ENCODE measurements around the gene TRIM67. TPM values are rescaled to one million over a fixed set of nuclear protein-coding genes. Genes with fewer than 3 reads are reported as not detected.

The TRIM67 gene
- total and polyA plus RNA-seq, 2 donors (not counting 1 experiment from before 2014, with no cell fraction given): not detected

DNA sequence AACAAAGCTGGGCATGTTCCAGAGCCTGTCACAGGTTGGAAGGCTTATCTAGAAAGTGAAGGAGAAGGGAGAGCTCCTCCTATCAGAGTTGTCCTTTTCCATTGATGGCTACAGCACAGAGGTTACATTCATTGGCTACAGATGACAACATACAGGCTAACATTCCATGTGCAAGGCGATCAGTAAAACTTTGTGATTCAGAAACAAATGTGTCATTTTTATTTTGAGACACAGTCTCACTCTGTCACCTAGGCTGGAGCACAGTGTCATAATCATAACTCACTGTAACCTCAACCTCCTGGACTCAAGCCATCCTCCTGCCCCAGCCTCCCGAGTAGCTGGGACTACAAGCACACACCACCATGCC, 32.6 kb downstream of the TRIM67 start:
- H3K4me1 Mint-ChIP-seq: no peaks in the 10 kb centered on the region
- CTCF ChIA-PET: no interaction called here
- Histone ChIP-seq H3K27me3 (replicated peaks in 1 of 4; ENCODE audit: control extremely low read depth in 1 of 4, control insufficient read depth in 3 of 4, insufficient read depth in 4 of 4, low read length in 3 of 4) (peaks cover 0 to 21% (median 0%) of the 10 kb centered on the region in 4 experiments), H2AFZ (ENCODE audit: insufficient read depth, low read depth, low read length, poor library complexity, severe bottlenecking) (no peak overlapping the region), H3K36me3 (replicated peaks in 1 of 2; ENCODE audit: control extremely low read depth in 1 of 2, control insufficient read depth in 1 of 2, extremely low read depth in 1 of 2, insufficient read depth in 2 of 2, low read length in 1 of 2) (no peaks in the 10 kb centered on the region), H3K4me1 (ENCODE audit: control insufficient read depth in 2 of 2, insufficient read depth in 2 of 2, low read length in 2 of 2) (no peaks in the 10 kb centered on the region), H3K9me3 (ENCODE audit: control extremely low read depth in 1 of 3, control insufficient read depth in 2 of 3, insufficient read depth in 1 of 3, low read length in 2 of 3) (peaks cover 0 to 9% (median 0%) of the 10 kb centered on the region in 3 donors), H3K9ac (ENCODE audit: low read length) (no peak overlapping the region), H3K79me2 (ENCODE audit: control insufficient read depth, insufficient read depth, low read length) (no peaks in the 10 kb centered on the region), H3K4me3 (ENCODE audit: control extremely low read depth in 1 of 5, extremely low read depth in 1 of 5, insufficient read depth in 1 of 5, low read depth in 2 of 5, low read length in 4 of 5) (no peak overlapping the region), H4K20me1 (ENCODE audit: control insufficient read depth, insufficient read depth, low read length, poor library complexity, severe bottlenecking) (no peaks in the 10 kb centered on the region), H3K27ac (ENCODE audit: low read length in 2 of 2) (no peak overlapping the region), H3K4me2 (replicated peaks; ENCODE audit: low read depth, low read length, poor library complexity, severe bottlenecking) (no peak overlapping the region)
- no peak overlapping the region for H3K4me3 Mint-ChIP-seq
- DNase-seq (no peak), ATAC-seq (ENCODE audit: low read depth) (no peak)
- no peaks in the 10 kb centered on the region for H3K9me3 Mint-ChIP-seq (ENCODE audit: insufficient read depth)
- no peak overlapping the region for H3K27ac Mint-ChIP-seq
- intact Hi-C loops (cut with micrococcal nuclease): no loop called here
- WGBS (ENCODE audit: insufficient coverage): 100% methylated on average over 1 of the region's 2 CpGs
- H3K27me3 Mint-ChIP-seq: peaks cover 34% of the 10 kb centered on the region
- TF ChIP-seq, protein P1, sequence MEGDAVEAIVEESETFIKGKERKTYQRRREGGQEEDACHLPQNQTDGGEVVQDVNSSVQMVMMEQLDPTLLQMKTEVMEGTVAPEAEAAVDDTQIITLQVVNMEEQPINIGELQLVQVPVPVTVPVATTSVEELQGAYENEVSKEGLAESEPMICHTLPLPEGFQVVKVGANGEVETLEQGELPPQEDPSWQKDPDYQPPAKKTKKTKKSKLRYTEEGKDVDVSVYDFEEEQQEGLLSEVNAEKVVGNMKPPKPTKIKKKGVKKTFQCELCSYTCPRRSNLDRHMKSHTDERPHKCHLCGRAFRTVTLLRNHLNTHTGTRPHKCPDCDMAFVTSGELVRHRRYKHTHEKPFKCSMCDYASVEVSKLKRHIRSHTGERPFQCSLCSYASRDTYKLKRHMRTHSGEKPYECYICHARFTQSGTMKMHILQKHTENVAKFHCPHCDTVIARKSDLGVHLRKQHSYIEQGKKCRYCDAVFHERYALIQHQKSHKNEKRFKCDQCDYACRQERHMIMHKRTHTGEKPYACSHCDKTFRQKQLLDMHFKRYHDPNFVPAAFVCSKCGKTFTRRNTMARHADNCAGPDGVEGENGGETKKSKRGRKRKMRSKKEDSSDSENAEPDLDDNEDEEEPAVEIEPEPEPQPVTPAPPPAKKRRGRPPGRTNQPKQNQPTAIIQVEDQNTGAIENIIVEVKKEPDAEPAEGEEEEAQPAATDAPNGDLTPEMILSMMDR (IDR thresholded peaks at IDR 0.05): no peak
- TF ChIP-seq EZH2 (IDR thresholded peaks at IDR 0.05; ENCODE audit: borderline replicate concordance, insufficient read depth, low read depth, low read length, poor library complexity, severe bottlenecking): no peak
- POLR2A ChIA-PET: no interaction called here

DNA sequence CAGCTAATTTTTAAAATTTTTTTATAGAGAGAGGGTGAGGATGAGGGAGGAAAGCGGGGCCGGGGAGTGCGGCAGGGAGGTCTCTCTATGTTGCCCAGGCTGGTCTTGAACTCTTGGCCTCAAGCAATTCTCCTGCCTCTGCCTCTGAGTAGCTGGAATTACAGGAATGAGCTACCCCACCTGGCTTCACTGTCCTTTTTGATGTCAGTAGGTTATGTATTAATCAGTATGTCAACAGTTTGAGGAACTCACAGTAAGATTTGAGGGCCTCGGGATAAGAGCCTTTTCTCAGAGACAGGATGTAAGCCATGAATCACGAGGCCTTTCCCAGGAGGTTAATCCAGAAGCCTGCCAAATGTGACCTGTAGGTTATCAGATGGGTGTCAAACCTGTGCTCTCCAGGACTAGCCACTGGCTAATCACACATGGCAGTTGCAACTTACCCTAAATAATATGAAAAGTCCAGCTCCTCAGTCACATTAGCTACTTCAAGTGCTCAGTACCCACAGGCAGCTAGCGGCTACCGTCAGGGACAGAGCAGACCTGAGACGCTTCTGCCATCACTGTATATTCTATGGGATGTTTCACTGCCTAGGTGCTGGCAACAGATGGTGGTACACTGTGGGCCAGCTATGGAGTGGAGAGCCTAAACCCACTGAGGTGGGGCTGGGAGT, 33.1 kb downstream of the TRIM67 start:
- no peaks in the 10 kb centered on the region for H3K4me1 ChIP-seq (ENCODE audit: control insufficient read depth in 2 of 2, insufficient read depth in 2 of 2, low read length in 2 of 2)
- H3K36me3 ChIP-seq (replicated peaks in 1 of 2; ENCODE audit: control extremely low read depth in 1 of 2, control insufficient read depth in 1 of 2, extremely low read depth in 1 of 2, insufficient read depth in 2 of 2, low read length in 1 of 2): no peaks in the 10 kb centered on the region
- intact Hi-C loops (cut with micrococcal nuclease): no loop called here
- peaks cover 0 to 22% (median 0%) of the 10 kb centered on the region in 4 experiments for H3K27me3 ChIP-seq (replicated peaks in 1 of 4; ENCODE audit: control extremely low read depth in 1 of 4, control insufficient read depth in 3 of 4, insufficient read depth in 4 of 4, low read length in 3 of 4)
- H3K27me3 Mint-ChIP-seq: peaks cover 35% of the 10 kb centered on the region
- no peaks in the 10 kb centered on the region for H3K9me3 Mint-ChIP-seq (ENCODE audit: insufficient read depth)
- ATAC-seq (ENCODE audit: low read depth): no peak
- H4K20me1 ChIP-seq (ENCODE audit: control insufficient read depth, insufficient read depth, low read length, poor library complexity, severe bottlenecking): no peaks in the 10 kb centered on the region
- H3K4me1 Mint-ChIP-seq: no peaks in the 10 kb centered on the region
- DNase-seq: no peak
- H3K4me2 ChIP-seq (replicated peaks; ENCODE audit: low read depth, low read length, poor library complexity, severe bottlenecking): no peak overlapping the region
- no peak overlapping the region for H3K27ac Mint-ChIP-seq
- TF ChIP-seq EZH2 (IDR thresholded peaks at IDR 0.05; ENCODE audit: borderline replicate concordance, insufficient read depth, low read depth, low read length, poor library complexity, severe bottlenecking): no peak
- TF ChIP-seq, protein P1 (IDR thresholded peaks at IDR 0.05): no peak
- CTCF ChIA-PET: no interaction called here
- H3K79me2 ChIP-seq (ENCODE audit: control insufficient read depth, insufficient read depth, low read length): no peaks in the 10 kb centered on the region
- 87% methylated on average over 8 of the region's 8 CpGs for WGBS (ENCODE audit: insufficient coverage)
- no peak overlapping the region for H2AFZ ChIP-seq (ENCODE audit: insufficient read depth, low read depth, low read length, poor library complexity, severe bottlenecking)
- peaks cover 0 to 5% (median 0%) of the 10 kb centered on the region in 3 donors for H3K9me3 ChIP-seq (ENCODE audit: control extremely low read depth in 1 of 3, control insufficient read depth in 2 of 3, insufficient read depth in 1 of 3, low read length in 2 of 3)
- no peak overlapping the region for H3K4me3 Mint-ChIP-seq
- no peak overlapping the region for H3K27ac ChIP-seq (ENCODE audit: low read length in 2 of 2)
- POLR2A ChIA-PET: no interaction called here
- H3K9ac ChIP-seq (ENCODE audit: low read length): no peak overlapping the region
- H3K4me3 ChIP-seq (ENCODE audit: control extremely low read depth in 1 of 5, extremely low read depth in 1 of 5, insufficient read depth in 1 of 5, low read depth in 2 of 5, low read length in 4 of 5): no peak overlapping the region
